Retinal pigment epithelial cell (primary cell): Measurements from ENCODE around the gene ACAT2.
"Not testable (repeated sequence)": the region's sequence is repeated elsewhere in the genome, so short reads cannot be mapped to it uniquely, and the experiment has no call there.

Source experiments
- DNase-seq: peaks from one replicate; pipeline ENCODE4 v3.0.0-alpha.2; 2010; ENCODE audit warnings: low read depth
- H3K4me3 ChIP-seq: 2 replicates; pipeline ENCODE4 v1.5.1; 2011; ENCODE audit warnings: mild to moderate bottlenecking, low read length, control low read depth, moderate library complexity
- CTCF ChIP-seq: conservative IDR thresholded peaks from 2 replicates; pipeline ENCODE4 v1.5.1; 2011; ENCODE audit warnings: low read depth, low read length, control low read depth, inconsistent platforms

The ACAT2 gene

GRCh38 chr6:159817951-159818739 is 56.3 kb downstream of the ACAT2 start:
- no peak for TF ChIP-seq CTCF
- DNase-seq = no peak
- no peak overlapping the region for H3K4me3 ChIP-seq

GRCh38 chr6:159819098-159819497 is 57.3 kb downstream of the ACAT2 start:
- H3K4me3 ChIP-seq = no peak overlapping the region
- TF ChIP-seq CTCF = no peak
- no peak for DNase-seq

- DNase-seq = no peak
Observed at GRCh38 chr6:159819932-159820640, 58.2 kb downstream of the ACAT2 start.

GRCh38 chr6:159821122-159821521 is 59.3 kb downstream of the ACAT2 start:
- no peak overlapping the region for H3K4me3 ChIP-seq
- no peak for DNase-seq
- no peak for TF ChIP-seq CTCF

More at GRCh38 chr6:159819932-159820640, 58.2 kb downstream of the ACAT2 start:
- no peak overlapping the region for H3K4me3 ChIP-seq
- no peak for TF ChIP-seq CTCF

GRCh38 chr6:159821726-159822125 is 59.9 kb downstream of the ACAT2 start:
- H3K4me3 ChIP-seq = no peak overlapping the region
- TF ChIP-seq CTCF = no peak
- no peak for DNase-seq

GRCh38 chr6:159823953-159824352 is 62.1 kb downstream of the ACAT2 start:
- no peak for TF ChIP-seq CTCF
- DNase-seq = no peak
- no peak overlapping the region for H3K4me3 ChIP-seq

GRCh38 chr6:159824690-159825089 is 62.8 kb downstream of the ACAT2 start:
- not testable (repeated sequence) for DNase-seq, H3K4me3 ChIP-seq
